ENCODE data around the gene NEURL1.
A peak's percentile ranks its signal among the peaks of the same experiment; 100 is the strongest.
"Not testable (repeated sequence)": the region's sequence is repeated elsewhere in the genome, so short reads cannot be mapped to it uniquely, and the experiment has no call there.

NEURL1 gene

GRCh38 chr10:103607051-103607450 lies 113.5 kb downstream of the NEURL1 start:
- DNase-seq (ENCODE audit: low spot score), result not testable (repeated sequence)

DNA sequence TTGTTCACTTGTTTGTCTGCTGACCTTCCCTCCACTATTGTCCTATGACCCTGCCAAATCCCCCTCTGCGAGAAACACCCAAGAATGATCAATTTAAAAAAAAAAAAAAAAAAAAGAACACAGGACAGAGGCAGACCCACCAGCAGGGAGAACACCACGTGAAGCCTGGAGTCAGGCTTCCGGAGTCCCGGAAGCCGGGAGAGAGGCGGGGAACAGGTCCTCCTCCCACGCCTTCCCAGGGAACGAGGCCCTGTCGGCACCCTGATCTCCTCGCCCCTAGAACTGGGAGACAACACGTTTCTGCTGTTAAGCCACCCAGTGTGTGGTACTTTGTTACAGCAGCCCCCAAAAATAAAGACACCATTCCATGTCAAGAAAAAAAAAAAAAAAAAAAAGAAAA lies 114.6 kb downstream of the NEURL1 start:
- not testable (repeated sequence) for DNase-seq (ENCODE audit: low spot score)

DNA sequence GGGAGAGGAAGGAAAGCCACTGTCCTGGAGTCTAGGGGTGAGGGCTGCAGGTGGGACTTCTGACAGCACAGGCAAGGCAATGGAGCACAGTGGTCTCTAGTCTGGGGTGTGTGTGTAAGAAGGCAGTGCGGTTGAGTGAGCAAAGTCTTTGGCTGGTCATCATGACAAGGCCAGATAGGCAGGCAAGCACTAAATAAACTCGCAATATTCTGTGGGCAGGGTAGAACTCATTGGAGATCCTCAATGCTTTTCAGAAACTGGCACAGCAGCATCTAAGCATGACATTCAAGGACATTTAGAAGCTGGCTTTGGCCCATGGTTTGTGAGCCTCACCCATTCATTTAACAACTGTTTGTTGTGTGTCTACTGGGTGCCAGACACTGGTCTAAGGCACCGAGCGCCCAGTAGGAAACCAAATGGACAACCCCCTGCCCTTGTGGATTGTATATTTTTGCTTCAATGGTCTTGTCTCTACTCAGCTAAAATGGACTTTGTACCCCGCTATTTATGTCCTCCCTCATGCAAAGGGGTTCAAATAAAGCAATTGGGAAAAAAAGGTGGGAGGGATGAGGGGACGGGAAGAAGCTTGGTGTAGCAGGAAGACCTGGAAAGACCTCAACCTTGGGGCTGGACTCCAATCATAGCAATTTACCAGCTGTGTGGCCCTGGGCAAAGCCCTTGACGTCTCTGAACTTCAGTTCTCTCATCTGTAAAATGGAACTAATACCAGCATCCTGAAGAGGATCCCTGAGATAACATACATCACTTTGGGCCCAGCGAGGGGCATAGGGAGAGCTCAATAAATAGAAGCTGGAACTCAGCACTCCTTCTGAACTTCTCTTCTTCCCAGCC lies 116.0 kb downstream of the NEURL1 start:
- DNase-seq (ENCODE audit: low spot score), result no peak

DNA sequence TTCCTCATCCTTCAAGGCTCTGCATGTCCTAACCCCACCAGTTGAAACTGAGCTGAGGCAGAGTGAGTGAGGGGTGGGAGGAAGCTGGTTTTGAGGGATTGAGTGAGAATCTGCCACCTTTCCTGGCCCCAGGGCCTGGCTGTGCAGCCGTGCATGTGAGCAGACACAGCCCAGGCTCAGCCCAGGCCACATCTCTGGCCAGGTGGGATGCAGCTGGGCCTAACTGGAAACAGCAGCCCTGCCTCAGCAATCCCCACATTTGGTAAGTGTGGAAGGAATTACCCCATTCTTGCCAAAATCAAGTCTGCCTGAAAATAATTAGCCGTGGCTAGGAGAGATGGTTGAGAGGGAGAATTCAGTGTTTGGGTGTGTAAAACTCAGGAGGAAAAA lies 116.6 kb downstream of the NEURL1 start:
- DNase-seq (ENCODE audit: low spot score), result no peak

GRCh38 chr10:103610921-103611511 lies 117.5 kb downstream of the NEURL1 start:
- no peak for DNase-seq (ENCODE audit: low spot score)

GRCh38 chr10:103612462-103613365 lies 119.2 kb downstream of the NEURL1 start:
- DNase-seq (ENCODE audit: low spot score), result no peak

DNA sequence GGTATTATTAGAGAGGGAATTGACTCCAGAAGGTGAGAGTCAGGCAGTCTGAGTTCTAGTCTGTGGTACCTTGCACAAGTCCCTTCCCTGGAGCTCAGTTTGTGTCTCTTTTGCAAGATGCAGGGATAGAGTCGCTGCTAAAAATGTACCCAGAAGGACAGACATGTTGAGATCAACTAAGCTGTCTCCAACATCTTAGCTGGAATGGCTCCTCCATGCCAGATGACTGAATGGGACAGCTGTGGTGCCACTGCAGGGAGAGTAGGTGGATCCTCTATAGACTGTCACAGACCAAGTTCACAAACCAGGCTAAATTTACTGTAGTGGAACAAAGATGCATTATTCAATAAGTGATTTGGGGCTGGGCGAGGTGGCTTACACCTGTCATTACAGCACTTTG lies 120.1 kb downstream of the NEURL1 start:
- no peak for DNase-seq (ENCODE audit: low spot score)

- DNase-seq (ENCODE audit: low spot score), result peak; percentile 68
These were observed 121.0 kb downstream of the NEURL1 start for GRCh38 chr10:103614306-103615158.

GRCh38 chr10:103616705-103617601 lies 123.4 kb downstream of the NEURL1 start:
- DNase-seq (ENCODE audit: low spot score), result no peak

- no peak for DNase-seq (ENCODE audit: low spot score)
These were observed 124.3 kb downstream of the NEURL1 start for GRCh38 chr10:103617602-103618385.

DNA sequence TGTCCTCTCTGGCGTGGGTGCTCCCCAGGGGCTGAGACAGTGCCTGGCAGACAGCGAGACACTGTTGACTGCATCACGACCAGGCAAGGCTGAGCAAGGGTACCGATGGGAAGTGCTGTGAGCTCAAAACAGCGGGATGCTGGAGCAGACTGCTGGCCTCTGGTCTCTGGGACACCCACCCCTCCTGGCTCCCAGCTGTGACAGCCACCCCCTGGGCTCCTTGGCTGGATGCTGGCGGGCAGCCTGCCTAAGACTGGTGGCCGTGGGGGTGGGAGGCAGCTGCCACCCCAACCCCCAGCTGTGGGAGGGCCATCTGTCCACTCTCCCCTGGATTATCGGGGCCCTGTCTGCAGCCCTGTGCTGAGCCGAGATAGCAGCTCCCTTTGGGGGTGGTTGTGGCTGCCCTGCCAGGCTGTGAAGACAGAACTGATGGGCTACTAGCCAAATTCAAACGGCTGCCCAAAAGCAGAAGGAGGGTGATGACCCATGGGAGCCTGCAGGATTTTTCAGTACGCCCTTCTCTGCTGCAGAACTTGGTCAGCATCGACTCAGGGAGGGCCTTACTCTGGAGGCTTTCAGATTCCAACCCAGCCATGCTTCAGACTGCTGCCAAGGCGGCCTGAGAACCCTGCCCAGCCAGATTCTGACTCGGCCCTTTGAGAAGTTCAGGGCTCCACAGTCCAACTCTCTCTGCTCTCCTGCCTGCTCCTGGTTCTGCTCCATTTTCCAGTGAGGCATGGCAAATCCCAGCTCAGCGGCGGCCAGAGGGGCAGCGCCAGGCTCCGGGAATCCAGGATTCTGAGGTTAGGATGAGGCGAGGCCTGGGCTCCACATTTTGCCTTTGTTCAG lies 125.3 kb downstream of the NEURL1 start:
- DNase-seq (ENCODE audit: low spot score), result peak; percentile 74

DNA sequence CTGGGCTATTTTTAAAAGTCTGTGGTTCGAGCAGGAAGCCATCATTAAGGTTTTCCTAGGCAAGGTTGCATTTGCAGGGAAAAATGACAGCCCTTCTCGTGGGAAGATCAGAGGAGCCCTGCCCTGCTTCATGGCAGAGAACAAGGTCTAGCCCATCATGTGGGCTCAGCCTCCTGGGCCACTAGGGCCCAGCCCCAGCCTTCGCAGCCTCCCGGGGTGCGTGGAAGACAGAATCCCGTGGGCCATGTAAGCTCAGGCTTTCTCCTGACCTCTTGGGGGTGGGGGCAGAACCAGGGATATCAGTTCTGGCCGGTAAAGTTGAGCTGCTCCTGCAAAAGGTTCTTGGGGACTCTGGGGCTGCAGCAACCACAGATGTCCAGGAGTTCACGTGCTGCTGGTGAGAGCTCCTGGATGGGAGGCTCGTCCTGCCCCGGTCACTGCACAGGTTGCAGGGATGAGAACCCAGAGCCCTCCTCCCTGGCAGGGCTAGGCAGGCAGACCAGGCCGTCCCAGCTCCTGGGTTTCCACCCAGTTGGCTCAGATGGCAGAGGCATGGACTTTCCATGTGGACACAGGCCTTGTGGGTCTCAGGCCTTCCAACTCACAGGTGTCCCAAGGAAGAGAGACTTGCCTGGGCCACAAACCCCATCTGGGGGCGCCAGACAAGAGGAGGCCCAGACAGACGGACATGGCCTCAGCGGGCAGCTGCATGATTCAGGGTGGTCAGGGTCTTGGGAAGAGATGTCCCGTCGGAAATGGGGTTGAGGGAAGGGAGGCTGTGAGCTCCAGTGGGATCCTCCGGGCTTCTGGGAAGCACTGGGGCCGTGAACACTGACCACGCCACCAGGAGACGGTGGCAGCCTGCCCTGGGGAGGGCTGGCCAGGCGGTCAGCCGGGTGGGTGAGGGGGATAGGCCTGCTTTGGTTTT lies 126.2 kb downstream of the NEURL1 start:
- no peak for DNase-seq (ENCODE audit: low spot score)

GRCh38 chr10:103620352-103620740 lies 126.8 kb downstream of the NEURL1 start:
- no peak for DNase-seq (ENCODE audit: low spot score)

DNA sequence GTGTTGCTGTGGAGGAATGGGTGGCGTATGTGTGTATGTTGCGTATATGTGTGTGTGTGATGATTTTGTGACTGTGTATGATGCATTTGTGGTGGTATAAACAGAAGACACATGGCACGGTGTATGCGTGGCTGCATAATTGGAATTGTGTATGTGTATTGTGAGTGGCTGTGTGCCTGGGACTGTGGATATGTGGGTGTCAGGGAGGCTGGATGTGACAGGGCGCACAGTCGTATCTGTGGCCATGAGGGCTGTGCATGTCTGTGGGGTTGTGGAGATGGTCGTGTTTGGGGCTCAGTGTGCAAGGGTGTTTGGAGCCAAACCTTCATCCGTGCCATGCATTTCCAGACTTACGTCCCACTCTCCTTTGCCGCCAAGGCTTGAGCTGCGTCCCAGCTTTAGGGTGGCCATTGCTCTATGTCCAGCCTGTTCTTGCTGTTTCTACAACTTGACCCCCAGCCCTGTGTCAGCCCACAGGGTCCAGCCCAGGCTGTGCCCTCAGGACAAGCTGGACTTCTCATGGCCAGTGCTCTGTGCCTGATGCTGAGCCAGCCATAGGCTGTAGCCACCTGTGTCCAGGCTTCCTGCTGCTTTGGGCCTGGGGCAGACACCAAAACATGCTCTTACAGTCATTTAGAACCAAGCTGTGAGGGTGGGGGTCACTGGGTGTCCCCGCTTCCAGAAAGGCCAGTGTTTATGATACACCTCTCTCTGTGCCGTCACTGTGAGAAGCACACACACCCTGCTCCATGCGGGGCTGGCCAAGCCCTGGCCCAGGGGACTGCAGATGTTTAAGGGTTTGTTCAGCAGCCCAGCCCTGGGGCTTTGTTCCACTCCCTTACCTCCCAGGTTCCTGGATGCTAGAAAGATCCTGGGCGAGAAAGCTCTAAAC lies 127.6 kb downstream of the NEURL1 start:
- no peak for DNase-seq (ENCODE audit: low spot score)

DNA sequence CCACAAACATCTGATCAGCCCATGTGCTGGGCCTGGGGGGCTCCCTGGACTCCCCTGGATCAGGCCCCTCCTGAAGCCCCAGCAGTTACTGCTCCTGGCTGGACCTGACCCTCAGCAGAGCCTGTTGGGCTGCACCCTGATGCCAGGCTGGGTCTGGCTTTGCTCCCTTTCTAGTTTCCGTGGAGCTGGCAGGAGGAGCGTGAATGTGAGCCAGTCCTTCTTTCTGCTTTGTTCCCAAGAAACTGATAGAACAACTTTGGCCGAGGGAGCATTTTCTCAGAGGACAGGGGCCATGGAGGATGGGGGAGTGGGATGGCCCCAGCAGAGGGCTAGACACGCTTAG lies 128.2 kb downstream of the NEURL1 start:
- no peak for DNase-seq (ENCODE audit: low spot score)

DNA sequence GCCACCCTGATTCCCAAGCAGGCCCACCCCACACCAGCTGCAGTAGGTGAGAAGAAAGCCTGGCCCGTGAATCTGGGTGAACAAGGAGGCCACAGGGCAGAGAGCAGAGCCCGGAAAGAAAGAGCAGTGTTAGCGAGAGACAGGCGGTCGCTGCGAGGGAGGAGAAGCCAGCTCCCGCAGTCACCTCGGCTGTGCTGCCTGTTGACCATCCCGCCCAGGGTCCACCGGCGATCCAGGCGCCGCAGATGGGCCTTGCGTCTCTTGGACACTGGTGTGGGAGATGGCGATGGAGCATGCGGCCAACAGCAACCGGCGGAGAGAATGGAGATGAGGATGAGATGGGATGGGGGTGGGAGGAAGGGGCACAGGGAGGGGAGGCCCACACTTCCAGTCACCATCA lies 128.8 kb downstream of the NEURL1 start:
- DNase-seq (ENCODE audit: low spot score), result no peak

Data from putamen (tissue), 1 donor.